A172 (cell line): ENCODE results near the gene SCYGR6. TPM values are rescaled to one million over a fixed set of nuclear protein-coding genes. Genes with fewer than 3 reads are reported as not detected.
"Not testable (repeated sequence)": the region's sequence is repeated elsewhere in the genome, so short reads cannot be mapped to it uniquely, and the experiment has no call there.

ENCODE experiments used
- DNase-seq: peaks from one replicate; pipeline ENCODE4 v3.0.0-alpha.2; 2015; ENCODE audit warnings: low spot score
- total RNA-seq: library from RNA; depleted of rRNA; stranded (reverse); fragments of >200 nt; shearing (Covaris generic); gene quantifications from 2 replicates; pipeline ENCODE4 v1.2.3, GENCODE V29; 2014; rRNA removed

SCYGR6 gene, protein sequence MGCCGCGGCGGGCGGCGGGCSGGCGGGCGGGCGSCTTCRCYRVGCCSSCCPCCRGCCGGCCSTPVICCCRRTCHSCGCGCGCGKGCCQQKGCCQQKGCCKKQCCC
- not detected in 2 replicates for total RNA-seq

DNA sequence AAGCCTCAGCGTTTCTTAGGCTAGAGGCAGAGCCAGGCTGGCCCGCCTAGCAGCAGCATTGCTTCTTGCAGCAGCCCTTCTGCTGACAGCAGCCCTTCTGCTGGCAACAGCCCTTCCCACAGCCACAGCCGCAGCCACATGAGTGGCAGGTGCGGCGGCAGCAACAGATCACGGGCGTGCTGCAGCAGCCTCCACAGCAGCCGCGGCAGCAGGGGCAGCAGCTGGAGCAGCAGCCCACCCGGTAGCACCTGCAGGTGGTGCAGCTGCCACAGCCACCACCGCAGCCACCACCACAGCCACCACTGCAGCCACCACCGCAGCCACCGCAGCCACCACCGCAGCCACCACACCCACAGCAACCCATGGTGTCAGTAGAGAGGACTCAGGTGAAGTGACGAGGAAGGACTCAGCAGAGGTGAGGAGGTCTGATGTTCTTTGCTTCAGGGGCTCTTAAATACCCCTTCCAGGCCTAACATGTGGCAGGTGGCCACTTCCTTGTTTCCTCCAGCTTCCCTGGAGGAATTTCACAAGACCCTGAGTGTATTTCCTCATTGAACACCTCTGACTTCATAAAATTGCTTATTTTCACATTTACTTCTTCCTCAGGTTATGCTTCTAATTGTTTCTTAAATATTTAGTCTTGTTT, at the start of gene SCYGR6:
TSS of gene SCYGR6 (minus strand) at position 364 of the 646 bp plus-strand sequence. CDS start at position 364, 0 bp downstream.
- no peak for DNase-seq

DNA sequence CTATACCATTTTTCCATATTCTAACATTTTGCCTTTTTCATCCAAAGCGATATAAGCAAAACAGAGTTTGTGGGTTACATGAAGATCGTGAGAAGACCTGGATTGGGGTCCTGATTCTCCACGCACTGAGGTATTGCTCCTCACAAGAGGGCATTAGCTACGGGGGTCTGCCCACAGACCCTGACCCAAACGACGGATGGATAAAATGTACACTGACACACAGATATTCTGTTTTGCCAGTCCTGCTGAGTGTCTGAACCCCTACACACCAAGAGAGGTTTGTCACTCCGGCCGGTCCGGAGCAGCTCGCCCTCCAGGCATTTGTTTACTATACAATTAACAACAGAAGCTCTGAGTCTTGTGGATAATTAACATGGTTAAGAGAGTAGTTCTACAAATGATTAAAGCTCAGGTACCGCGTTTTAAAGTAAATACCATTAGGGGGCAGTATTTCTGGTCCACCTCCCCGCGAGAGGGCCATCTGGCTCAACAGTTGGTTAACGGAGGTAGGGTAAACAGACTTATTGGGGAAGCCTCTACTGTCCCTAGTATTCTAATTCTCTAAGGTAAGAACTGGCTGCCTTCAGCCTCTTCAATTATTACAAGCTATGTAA, 49.6 kb upstream of the SCYGR6 start:
- peak; percentile 13 for DNase-seq

DNA sequence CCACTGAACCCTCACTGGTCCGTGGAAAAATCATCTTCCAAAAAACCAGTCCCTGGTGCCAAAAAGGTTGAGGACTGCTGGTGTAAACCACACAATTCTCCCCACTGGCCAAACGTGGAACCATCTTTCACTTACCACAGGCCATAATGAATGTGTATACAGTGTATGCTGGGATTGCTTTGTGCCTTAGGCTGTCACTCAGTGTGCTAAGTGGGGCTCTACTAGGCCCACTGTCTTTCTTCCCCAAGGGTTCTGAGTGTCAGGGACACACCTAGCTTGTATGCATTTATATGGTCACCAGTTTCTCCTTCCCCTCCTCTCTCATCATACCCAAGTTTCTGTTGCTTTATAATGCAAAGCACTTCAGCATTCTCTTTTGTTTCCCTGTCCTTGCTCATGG, 48.4 kb upstream of the SCYGR6 start:
- no peak for DNase-seq

DNA sequence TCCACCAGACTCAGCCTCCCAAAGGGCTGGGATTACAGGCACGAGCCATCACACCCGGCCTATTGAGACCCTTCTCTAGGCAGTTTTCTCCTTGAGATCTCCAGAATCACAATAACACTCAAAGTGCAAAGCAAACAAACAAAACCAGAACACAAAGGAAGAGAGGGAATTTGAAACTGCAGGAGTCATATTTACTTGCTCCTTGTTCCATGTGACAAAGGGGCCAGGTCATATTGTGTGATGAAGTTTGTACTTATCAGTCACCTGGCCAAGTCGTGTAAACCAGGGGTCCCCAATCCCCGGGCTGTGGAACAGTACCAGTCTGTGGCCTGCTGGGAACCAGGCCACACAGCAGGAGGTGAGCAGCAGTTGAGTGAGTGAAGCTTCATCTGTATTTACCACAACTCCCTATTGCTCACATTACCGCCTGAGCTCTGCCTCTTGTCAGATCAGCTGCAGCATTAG, 47.7 kb upstream of the SCYGR6 start:
- no peak for DNase-seq

DNA sequence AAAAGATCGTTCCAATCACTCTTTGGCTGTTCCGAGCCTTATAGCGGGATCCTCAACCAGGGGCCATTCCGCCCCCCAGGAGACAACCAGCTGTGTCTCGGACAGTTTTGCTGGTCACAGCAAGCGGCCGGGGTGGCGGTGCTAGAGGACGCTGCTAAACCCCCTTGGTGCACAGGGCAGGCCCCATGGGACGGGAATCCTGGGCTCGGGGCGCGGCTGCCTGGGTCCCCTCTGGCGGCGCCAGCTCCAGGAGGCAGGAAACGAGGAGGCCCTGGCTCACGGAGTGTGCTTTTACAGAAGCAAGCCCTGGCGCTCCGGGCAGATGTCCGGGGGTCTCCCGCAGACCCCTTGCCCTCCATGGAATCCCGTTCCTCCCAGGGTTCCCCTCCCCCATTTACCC, 43.3 kb upstream of the SCYGR6 start:
- DNase-seq = no peak

DNA sequence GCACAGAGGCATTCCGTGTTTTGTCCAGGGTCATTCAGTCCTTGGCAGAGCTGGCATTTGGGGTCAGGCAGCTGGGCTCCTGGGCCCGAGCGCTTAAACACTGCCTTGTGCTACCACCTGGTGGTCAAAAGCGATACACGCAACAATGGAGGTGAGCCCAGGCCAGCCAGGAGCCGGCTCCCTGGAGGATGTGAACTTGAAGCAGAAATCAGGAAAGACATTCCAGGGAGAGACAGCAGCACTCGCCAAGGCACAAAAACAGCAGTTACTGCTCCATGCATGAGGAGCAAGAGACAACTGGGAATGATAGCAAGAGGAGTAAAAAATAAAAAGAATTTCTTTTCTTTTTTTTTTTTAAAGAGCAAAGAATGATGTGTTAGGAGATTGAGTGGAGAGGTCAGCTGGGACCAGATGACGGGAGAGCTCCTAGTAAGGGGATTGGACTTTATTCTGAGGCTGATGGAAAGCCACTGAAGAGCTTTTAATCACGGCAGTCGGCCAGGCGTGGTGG, 41.9 kb upstream of the SCYGR6 start:
- DNase-seq = peak; percentile 72

DNA sequence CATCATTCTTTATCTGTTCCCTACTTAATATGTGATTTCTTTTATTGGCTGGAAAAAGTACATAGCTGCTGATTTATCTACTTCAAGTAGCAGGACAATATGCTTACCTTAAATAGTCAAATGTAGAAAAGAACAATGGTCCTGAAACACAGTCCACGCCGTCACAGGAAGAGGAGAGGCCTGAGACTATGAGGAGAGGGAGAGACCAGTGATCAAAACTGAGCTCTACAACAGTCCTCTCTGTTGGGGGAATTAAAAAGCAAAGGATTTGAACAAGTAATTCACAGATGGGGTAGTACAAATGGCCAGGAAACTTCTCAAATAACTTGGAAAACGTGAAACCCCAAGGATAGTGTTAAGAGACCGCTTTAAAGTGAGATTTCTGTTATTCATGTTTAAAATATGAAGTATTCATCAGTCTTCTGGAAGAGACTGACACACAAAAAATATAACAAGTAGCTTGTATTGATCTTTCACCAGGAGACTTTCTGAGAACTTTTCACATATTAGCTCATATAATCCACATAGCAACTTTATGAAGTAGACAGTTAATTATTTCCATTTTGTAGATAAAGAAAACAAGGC, 41.3 kb upstream of the SCYGR6 start:
- DNase-seq = no peak

DNA sequence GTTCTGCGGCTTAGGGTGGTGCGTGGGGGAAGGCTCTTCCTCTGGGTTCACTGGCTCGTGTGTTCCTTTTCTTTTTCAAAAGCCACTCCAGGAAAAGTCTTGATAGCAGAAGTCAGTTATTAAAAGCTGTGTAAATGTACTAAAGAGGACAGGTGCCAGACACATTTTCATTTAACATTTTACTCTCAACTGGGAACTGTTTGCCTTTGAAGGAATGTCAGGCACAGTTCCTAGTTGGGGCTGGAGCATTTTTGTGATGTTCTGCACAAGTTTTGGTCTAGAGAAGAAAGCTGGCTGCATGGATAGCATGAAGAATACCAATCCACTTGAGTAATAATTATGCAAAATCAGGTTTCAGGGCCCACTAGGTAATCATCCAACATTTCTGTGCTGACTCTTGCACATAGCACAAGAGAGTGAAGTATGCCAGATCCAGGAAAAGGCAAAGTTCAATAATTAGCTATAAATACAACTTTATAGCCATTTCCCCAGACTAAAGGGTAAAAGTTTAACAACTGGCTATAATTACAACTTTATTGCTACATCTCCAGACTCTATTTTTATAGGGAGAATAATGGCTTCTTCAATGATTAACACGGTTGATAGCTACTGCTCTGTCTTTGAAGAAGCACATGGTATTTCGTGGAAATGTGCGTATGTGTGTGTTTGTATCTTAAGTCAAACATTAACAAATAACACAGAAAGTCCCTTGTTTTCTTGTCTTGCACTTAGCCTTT, 37.4 kb upstream of the SCYGR6 start:
- DNase-seq = no peak

DNA sequence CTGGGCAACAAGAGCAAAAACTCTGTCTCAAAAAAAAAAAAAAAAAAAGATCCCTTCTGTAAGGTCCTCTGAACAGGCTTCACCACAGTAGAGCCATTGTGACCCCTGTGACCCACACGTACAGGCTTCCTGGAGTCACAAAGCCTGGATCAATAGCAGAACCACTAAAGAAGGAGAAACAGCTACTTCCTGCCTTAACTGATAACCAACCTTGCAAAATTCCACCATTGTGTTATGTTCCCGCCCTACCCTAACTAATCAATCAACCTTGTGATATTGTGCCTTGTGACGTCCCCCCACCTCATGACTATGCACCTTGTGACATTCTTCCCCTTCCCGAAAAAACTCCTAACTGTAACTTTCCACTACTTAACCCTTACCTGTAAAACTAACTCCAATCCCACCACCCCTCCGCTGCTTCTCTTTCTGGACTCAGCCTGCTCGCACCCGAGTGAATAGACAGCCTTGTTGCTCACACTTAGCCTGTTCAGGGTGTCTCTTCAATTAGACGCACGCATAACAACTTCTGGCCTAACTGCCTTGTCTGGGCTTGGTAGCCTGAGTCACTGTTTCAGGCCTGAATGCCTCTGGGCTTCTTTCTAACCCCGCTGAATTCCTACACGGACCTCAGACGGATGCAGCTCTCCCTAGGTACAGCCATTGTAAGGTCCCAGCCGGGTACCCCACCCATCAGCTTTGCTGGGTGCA, 35.0 kb upstream of the SCYGR6 start:
- DNase-seq = no peak

DNA sequence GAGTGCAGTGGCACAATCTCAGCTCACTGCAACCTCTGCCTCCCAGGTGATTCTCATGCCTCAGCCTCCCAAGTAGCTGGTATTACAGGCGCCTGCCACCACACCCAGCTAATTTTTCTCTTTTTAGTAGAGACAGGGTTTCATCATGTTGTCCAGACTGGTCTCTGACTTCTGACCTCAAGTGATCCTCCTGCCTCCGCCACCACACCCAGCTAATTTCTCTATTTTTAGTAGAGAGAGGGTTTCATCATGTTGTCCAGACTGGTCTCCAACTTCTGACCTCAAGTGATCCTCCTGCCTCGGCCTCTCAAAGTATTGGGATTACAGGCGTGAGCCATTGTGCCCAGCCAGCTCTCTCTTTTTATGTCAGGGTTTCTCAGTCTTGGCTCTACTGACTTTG, 31.7 kb upstream of the SCYGR6 start:
- DNase-seq = not testable (repeated sequence)

DNA sequence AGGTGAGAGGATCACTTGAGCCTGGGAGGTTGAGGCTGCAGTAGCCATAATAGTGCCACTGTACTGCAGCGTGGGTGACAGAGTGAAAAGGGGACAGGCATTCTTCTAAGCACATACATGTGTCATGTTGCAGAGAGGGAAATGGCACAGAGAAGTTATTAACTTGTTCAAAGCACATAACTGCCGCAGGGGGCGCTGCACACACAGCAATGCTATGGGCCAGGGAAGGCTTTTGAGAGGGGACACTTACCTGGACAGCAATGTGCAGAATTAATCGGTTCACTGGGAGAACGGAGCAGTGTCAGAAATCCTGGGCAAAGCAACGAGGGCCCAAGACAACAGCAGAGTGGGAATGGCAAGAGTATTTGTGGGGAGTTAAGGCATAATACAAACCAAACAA, 23.5 kb upstream of the SCYGR6 start:
- no peak for DNase-seq

DNA sequence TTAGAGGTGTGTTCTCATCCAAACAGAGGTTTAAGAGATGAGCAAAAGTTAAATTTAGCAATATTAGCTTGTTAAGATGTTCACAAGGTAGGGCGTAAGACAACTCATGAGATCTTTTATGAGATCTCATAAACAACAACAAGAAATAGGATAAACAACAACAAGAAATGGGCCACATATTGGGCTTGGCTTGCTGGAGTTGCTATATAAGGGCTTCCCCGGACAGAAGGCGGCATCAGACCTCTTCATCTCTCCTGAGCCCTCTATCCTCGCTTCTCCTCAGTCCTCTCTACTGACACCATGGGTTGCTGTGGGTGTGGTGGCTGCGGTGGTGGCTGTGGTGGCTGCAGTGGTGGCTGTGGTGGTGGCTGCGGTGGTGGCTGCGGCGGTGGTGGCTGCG, 21.0 kb upstream of the SCYGR6 start, which contains the start of gene SCYGR8:
TSS of gene SCYGR8 (plus strand) at position 301 of the 400 bp plus-strand sequence. CDS start at position 301, 0 bp downstream.
- no peak for DNase-seq

DNA sequence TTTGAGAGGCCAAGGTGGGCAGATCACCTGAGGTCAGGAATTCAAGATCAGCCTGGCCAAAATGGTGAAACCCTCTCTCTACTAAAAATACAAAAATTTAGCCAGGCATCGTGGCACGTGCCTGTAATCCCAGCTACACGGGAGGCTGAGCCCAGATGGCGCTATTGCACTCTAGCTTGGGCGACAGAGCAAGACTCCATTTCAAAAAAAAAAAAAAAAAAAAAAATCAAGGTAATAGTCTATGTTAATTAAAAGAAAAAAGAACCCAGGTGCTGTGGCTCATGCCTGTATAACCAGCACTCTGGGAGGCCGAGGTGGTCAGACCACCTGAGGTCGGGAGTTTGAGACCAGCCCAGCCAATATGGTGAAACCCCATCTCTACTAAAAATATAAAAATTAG, 16.1 kb upstream of the SCYGR6 start:
- DNase-seq = not testable (repeated sequence)

DNA sequence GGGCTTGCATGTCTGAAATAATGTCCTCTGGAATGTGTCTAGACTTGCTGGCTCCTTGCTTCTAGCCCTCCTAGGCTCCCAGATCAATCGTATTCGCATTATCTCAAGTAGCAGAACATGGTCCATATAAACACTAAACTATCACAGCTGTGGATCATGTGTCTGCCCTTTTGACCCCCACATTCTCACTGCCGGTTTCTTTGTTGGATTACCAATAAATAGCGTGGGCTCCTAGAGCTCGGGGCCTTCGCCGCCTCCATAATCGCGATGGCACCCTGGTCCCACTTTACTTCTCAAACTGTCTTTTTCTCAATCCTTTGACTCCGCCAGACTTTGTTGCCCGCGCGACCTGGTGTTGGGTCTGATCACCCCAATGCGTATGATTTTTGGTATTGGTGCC, 14.8 kb upstream of the SCYGR6 start:
- no peak for DNase-seq

DNA sequence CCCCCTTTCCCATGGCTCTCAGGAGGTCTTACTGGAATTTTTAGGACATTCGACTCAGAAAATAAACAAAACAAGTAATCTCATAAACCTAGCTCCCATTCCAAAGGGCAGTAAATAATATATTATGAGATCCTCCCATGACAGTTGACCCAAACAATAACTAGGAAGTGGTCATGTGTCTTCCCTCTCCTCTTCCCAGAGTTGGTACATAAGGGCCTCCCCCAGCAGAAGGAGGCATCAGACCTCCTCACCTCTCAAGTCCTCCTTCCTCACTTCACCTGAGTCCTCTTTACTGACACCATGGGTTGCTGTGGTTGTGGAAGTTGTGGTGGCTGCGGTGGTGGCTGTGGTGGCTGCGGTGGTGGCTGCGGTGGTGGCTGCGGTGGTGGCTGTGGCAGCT, 3.5 kb upstream of the SCYGR6 start, which contains the start of gene SCYGR7:
TSS of gene SCYGR7 (plus strand) at position 301 of the 400 bp plus-strand sequence. CDS start at position 301, 0 bp downstream.
- no peak for DNase-seq

DNA sequence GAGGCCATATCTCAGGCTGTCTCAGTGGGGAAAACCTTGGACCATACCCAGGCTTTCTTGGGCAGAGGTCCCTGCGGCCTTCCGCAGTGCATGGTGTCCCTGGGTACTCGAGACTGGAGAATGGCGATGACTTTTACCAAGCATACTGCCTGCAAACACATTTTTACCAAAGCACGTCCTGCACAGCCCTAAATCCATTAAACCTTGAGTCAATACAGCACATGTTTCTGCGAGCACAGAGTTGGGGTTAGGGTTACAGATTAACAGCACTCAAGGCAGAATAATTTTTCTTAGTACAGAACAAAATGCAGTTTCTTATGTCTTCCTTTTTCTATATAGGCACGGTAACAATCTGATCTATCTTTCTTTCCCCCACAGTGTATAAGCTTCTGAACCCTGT, 1.7 kb downstream of the SCYGR6 start:
- DNase-seq = not testable (repeated sequence)

DNA sequence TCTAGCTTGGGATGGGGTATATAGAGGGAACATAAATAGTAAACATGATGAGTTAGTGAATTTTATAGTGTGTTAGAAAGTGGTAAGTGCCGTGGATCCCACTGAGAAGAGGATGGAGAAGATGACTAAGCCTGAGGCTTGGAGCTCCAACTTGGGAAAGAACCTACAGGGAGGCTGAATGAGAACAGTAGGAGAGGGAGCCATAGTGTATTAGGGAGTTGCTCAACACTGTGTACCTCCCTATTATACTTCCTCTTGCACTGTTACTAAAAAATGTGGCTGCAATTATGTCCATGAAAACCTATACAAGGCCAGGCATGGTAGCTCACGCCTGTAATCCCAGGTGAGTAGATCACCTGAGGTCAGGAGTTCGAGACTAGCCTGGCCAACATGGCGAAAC, 3.9 kb downstream of the SCYGR6 start:
- DNase-seq = no peak

DNA sequence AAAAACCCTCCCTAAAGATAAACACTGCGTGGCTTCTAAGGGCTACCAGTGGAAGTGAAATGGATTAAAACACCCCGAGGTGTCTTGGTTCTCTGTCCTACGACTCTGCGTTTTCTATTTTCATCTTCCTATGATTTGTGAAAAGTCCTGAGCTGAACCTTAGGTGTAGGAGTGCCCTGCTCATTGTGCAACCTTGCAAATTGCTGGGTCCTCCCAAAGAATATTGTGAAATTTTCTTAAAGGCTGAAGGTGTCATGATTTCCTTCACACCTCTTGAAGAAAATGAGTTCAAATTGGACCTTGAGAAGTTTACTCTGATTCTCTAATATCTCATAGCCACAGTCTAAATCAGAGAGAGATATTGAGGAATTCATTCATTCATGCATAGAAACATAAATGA, 4.9 kb downstream of the SCYGR6 start:
- no peak for DNase-seq

DNA sequence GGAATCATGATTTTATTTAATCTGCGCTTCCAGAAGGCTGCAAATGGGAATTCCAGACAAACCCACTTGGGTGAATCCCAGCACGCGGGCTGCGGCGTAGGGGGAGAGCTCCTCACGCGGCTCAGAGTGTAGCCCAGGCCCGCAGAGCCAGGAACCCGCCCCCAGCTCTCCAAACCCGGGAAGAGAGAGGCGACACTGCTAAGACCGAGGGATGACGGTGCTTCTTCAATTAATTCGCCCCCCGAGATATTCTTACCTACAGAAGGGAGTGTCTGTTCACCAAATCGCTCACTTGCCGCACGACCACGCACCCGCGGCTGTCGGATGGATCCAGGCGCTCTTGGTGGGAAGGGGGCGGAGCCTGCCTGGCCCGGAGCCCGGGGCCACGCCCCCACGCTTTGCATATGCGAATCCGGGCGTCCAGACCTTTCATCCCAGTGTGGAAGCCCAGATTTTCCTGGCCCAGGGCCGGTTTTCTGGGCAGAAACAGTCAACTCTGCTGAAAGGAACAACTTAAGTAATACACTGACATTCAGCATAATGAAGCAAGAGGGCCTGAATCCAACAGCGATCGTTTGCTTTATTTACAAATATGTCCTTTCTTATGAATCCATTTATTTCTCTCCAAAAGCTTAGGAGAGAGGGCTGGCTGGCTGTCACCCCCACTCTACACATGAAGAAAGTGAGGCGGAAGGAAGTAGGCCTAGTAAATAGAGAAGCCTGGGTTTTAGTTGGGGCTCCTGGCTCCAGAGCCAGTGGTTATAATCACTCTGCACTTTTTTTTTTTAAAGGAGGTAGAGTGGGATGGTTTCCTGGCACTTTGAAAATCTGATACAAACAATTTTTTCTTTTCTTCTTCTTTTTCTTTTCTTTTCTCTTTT, 6.6 kb downstream of the SCYGR6 start, which contains the start of gene SLC19A3:
TSS of gene SLC19A3 (minus strand) at position 342 of the 881 bp plus-strand sequence. CDS start 15,710 bp downstream, outside the sequence.
- peak; percentile 59 for DNase-seq

DNA sequence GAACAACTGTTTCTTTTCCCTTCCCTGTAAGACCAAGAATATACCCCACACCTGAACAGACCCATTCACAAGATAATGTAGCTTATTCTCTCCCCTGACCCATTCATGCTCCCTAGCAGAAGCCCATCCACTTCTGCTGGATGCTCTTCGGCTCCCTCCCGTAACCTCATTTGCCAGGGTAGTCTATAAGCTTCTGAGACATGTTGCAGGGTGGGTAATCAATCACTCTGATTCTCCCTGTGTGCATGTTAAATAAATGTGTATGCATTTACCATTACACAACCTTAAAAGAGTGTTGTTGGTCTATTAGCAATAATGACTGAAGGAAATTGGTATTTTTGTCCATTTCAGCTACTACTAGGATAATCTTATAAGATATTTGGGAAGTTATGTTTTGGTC, 8.1 kb downstream of the SCYGR6 start:
- no peak for DNase-seq
